Activated CD8-positive, alpha-beta T cell treated with anti-CD3 and anti-CD28 coated beads, Interleukin-2, amount 10 ng/mL, durations not matched to agents 7 days and 5 days (primary cell): Measurements from ENCODE around the gene SLF2. TPM values are rescaled to one million over a fixed set of nuclear protein-coding genes. Genes with fewer than 3 reads are reported as not detected.
A peak's percentile ranks its signal among the peaks of the same experiment; 100 is the strongest.

Experiments used
- ATAC-seq: fragments of 150-1000 bp; cut with Tn5 transposase; one replicate; pipeline ENCODE4 v1.10.0; 2021; ENCODE audit warnings: moderate library complexity
- CTCF ChIA-PET: fragments of 350-600 bp; sonication (Branson Sonifier 250); formaldehyde crosslinking; loops from one replicate; lab custom pipeline; 2021; ENCODE audit warnings: antibody characterized with exemption; lab: Charles Lee
- POLR2A ChIA-PET: fragments of 350-600 bp; sonication (Branson Sonifier 250); formaldehyde crosslinking; loops from one replicate; lab custom pipeline; 2021; ENCODE audit warnings: antibody characterized with exemption; lab: Charles Lee
- DNase-seq: peaks from one replicate; pipeline ENCODE4 v3.0.0-alpha.2; 2020
- H3K27ac Mint-ChIP-seq: one replicate; pipeline ENCODE4 v1.8.0; 2021; ENCODE audit warnings: mild to moderate bottlenecking, mixed read lengths
- H3K27me3 Mint-ChIP-seq: one replicate; pipeline ENCODE4 v1.8.0; 2021; ENCODE audit warnings: low read depth, mixed read lengths
- H3K36me3 Mint-ChIP-seq: one replicate; pipeline ENCODE4 v1.8.0; 2021; ENCODE audit warnings: low read depth, mixed read lengths
- H3K4me1 Mint-ChIP-seq: one replicate; pipeline ENCODE4 v1.8.0; 2021; ENCODE audit warnings: low read depth, mixed read lengths
- H3K4me3 Mint-ChIP-seq: one replicate; pipeline ENCODE4 v1.8.0; 2021; ENCODE audit warnings: mild to moderate bottlenecking, mixed read lengths
- H3K9me3 Mint-ChIP-seq: one replicate; pipeline ENCODE4 v1.8.0; 2022; ENCODE audit warnings: mixed read lengths; ENCODE audit not compliant: insufficient read depth
- total RNA-seq, 2 experiments: library from RNA; stranded (reverse); gene quantifications; one replicate each; pipeline ENCODE4 v1.2.3, GENCODE V29; 2021

SLF2 gene
- total RNA-seq, 2 experiments from 2014 or later, result 42.8 to 44.4 TPM

DNA sequence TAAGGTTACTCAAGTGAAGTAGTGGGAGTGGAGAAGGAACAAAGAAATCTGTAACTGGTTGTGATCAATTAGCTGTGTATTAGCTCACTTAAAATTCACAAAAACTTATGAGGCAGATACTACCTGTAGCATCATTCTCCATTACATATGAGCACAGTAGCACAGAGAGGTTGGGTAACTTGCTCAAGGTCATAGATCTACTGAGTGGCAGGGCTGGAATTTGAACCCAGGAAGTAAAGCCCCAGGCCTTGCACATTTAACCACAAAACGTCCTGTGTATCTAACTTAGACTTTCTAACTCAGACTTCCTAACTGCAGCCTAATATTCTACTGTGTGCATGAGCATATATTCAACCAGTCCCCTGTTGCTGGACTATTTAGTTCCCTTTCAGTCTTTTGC lies 5.6 kb upstream of the SLF2 start:
- Mint-ChIP-seq H3K9me3 (no peaks in the 10 kb centered on the region), H3K27ac (peak overlapping the region; percentile 58), H3K36me3 (peaks cover 2% of the 10 kb centered on the region), H3K27me3 (peaks cover 13% of the 10 kb centered on the region), H3K4me3 (no peak overlapping the region), H3K4me1 (peaks cover 36% of the 10 kb centered on the region)
- CTCF ChIA-PET, result interaction anchor here (1.0 to 1.8 kb wide), 2 partner anchors 107 to 294 kb away, joined by 3 to 4 read pairs; no protein-coding TSS in a partner anchor
- POLR2A ChIA-PET, result no interaction called here
- DNase-seq, result no peak
- ATAC-seq, result peak; percentile 52

DNA sequence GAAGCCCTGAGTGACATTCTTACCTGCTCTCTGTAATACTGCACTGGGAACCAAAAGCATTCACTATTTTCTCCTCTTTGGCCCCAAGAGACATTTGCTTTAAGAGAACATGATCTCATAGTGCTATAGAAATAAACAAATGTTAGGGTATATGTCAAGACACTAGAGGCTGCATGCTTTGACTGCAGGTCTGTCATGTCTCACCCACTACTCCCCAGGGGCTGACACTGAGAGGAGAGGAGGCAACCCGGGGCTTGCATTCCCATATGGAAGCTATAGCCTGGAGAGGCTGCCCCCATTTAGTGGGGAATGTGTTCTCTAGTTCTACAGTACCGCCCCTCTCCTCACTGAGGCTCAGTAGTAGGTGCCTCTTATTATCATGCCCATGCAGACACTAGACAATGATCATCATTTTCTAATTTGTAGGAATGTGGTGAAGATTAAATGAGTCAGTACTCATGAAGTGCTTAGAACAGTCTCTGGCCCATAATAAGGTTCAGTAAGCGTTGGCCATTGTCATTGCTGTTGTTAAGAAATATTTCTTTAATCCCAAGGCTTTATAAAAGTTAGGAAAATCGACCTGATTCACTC lies 4.9 kb upstream of the SLF2 start:
- H3K27me3 Mint-ChIP-seq, result peaks cover 13% of the 10 kb centered on the region
- DNase-seq (no peak), ATAC-seq (no peak)
- H3K27ac Mint-ChIP-seq, result peak overlapping the region; percentile 58
- H3K4me3 Mint-ChIP-seq, result no peak overlapping the region
- peaks cover 38% of the 10 kb centered on the region for H3K4me1 Mint-ChIP-seq
- peaks cover 3% of the 10 kb centered on the region for H3K36me3 Mint-ChIP-seq
- no peaks in the 10 kb centered on the region for H3K9me3 Mint-ChIP-seq
- CTCF ChIA-PET, result interaction anchor here (1.8 kb wide), 1 partner anchor 107 kb away, joined by 4 read pairs; no protein-coding TSS in a partner anchor
- POLR2A ChIA-PET, result no interaction called here

DNA sequence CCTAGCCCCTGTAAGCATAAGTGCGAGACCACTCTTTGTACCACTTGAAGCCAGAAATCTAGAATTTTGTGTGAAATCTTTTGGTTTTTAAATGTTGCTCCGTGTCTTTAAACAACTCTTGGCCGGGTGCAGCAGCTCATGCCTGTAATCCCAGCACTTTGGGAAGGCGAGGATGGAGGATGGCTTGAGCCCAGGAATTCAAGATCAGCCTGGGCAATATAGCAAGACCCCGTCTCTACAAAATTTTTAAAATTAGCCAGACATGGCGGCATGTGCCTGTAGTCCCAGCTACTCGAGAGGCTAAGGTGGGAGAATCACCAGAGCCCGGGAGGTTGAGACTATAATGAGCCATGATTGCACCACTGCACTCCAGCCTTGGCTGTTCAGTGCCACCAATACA lies 4.4 kb upstream of the SLF2 start:
- H3K9me3 Mint-ChIP-seq, result no peaks in the 10 kb centered on the region
- POLR2A ChIA-PET, result no interaction called here
- CTCF ChIA-PET, result interaction anchor here (1.8 kb wide), 1 partner anchor 106 kb away, joined by 4 read pairs; no protein-coding TSS in a partner anchor
- no peak overlapping the region for H3K27ac Mint-ChIP-seq
- no peak overlapping the region for H3K4me3 Mint-ChIP-seq
- H3K27me3 Mint-ChIP-seq, result peaks cover 9% of the 10 kb centered on the region
- DNase-seq (no peak), ATAC-seq (no peak)
- peaks cover 38% of the 10 kb centered on the region for H3K4me1 Mint-ChIP-seq
- H3K36me3 Mint-ChIP-seq, result peaks cover 6% of the 10 kb centered on the region

DNA sequence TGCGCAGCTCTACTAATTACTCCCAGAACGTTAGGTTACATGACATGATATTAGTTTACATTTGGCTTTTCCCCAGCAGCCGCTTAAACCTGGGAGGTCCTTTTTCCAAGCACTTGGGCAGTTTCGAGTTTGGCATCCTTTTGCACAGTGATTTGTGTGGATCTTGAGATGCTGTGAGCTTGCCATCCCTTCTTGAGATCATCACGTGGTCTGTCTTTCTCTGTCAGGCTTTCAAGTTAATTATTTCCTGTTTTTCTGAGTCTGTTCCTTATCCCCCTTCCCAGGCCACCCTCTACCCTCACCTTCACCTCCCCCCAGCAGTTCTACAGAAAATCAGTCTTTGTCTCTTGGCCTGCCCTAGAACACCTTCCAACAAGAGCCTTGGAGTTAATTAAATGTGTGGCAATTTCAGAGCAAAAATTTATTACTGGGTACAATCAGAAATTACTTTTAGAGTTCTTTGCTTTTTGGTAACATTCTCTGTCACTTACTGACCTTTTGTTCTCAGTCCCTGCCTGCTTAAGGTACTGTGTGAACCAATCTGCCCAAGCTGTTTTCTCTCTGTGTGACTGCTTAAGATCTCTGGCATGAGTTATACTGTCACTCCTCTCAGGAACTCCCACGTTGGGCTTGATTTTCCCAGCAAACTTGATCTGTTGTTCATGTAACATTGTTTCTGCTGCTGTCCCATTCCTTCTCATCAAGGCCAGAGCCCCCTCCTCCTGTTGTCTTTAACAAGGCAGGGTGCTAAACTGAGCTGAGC lies 3.1 kb upstream of the SLF2 start:
- no peak overlapping the region for H3K4me3 Mint-ChIP-seq

DNA sequence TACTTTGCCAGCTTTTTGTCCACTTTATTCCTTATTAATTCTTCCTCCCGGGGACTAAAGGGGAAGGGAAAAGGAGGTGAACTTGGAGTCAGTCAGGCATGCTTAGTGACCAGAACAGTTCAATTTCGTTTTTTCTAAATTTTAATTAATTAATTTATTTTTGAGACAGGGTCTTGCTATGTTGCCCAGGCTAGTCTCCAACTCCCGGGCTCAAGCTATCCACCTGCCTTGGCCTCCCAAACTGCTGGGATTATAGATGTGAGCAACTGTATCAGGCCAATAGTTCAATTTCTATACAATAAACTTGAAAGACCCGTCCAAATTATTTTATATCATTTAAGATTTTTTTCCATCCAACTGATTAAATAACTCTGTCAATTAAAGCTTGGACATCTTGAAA lies 1.3 kb upstream of the SLF2 start:
- POLR2A ChIA-PET, result no interaction called here
- Mint-ChIP-seq H3K4me1 (peaks cover 59% of the 10 kb centered on the region), H3K9me3 (no peaks in the 10 kb centered on the region), H3K27ac (no peak overlapping the region), H3K36me3 (peaks cover 27% of the 10 kb centered on the region), H3K4me3 (peak overlapping the region; percentile 99), H3K27me3 (no peaks in the 10 kb centered on the region)
- DNase-seq (no peak), ATAC-seq (no peak)
- CTCF ChIA-PET, result interaction anchor here (1.0 kb wide), 1 partner anchor 86 kb away, joined by 4 read pairs; no protein-coding TSS in a partner anchor

More for the DNA sequence above, 3.1 kb upstream of the SLF2 start:
- no peak for DNase-seq
- Mint-ChIP-seq H3K4me1 (peaks cover 48% of the 10 kb centered on the region), H3K27ac (peak overlapping the region; percentile 16), H3K36me3 (peaks cover 17% of the 10 kb centered on the region), H3K27me3 (peaks cover 2% of the 10 kb centered on the region), H3K9me3 (no peaks in the 10 kb centered on the region)
- POLR2A ChIA-PET, result interaction anchor here (0.6 kb wide), 2 partner anchors 53 to 87 kb away, joined by 3 read pairs; no protein-coding TSS in a partner anchor
- CTCF ChIA-PET, result interaction anchor here (1.1 to 1.3 kb wide), 2 partner anchors 31 to 87 kb away, joined by 3 read pairs; no protein-coding TSS in a partner anchor
- no peak for ATAC-seq

DNA sequence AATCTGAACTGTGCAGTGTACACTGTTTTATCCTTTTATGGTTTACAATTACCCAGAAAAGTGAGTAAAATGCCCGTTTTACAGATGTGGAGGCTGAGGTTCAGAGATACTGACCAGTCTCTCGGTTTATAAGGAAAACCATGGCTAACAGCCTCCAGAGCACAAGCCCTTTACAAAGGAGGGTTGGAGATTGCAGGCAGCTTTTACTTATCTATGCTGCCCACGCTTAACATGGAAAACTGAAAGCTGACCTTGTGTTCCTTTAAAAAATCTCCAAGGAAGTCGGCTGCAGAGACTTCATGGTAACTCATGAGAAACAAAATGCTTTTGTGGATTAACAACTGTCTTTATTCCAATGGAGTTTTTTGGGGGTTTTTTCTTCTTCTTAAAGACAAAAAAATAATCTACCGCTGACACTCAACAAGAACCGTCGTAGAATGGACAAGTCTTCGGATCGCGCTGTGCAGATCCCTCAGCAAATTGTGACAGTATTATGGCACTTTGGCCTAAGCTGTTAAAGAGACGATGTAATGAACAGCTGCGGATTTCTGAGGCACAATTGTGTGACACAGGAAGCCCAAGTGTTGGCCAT lies 654 bp upstream of the SLF2 start:
- H3K4me3 Mint-ChIP-seq, result peak overlapping the region; percentile 99
- no peak for DNase-seq
- H3K27ac Mint-ChIP-seq, result peak overlapping the region; percentile 62
- H3K27me3 Mint-ChIP-seq, result no peaks in the 10 kb centered on the region
- POLR2A ChIA-PET, result interaction anchor here (0.8 kb wide), 1 partner anchor 24 kb away, joined by 3 read pairs; no protein-coding TSS in a partner anchor
- peaks cover 33% of the 10 kb centered on the region for H3K36me3 Mint-ChIP-seq
- ATAC-seq, result no peak
- CTCF ChIA-PET, result interaction anchor here (1.0 to 1.3 kb wide), 3 partner anchors 23 to 86 kb away, joined by 3 to 4 read pairs (median 3); no protein-coding TSS in a partner anchor
- H3K9me3 Mint-ChIP-seq, result no peaks in the 10 kb centered on the region
- peaks cover 61% of the 10 kb centered on the region for H3K4me1 Mint-ChIP-seq

DNA sequence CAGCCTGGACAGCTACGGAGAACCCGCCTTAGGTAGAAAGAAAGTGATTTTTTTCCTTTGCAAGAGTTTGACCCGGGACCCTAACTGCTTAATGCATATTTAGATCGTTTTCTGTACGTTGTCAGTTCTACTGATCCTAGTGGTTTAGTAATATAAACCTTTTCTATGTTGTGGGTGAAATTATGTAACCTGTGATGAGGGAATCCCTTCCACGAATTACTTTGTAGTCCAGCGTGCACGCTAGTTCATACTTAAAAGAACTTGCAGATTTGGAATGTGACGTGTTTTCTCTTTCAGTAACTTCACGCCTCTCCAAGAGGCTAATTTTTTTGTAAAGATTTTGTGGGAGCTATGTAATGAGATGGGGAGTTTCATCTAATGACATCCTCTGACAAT lies 705 bp downstream of the SLF2 start:
- no peak for ATAC-seq
- peaks cover 48% of the 10 kb centered on the region for H3K4me1 Mint-ChIP-seq

DNA sequence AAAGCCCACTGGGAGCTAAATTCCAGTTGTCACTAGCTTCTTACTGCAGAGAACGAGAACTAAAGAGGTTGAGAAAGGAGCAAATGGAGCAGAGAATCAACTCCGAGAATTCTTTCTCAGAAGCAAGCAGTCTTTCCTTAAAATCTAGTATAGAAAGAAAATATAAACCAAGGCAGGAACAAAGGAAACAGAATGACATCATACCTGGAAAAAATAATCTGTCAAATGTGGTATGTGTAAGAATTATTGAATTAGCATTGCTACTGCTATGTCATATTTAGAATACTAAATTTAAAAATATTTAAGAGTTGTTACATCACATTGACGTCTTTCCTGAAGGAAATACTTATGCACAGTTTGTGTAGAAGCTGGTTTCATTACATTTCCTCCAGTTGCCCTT lies 4.3 kb downstream of the SLF2 start:
- Mint-ChIP-seq H3K27ac (no peak overlapping the region), H3K9me3 (no peaks in the 10 kb centered on the region), H3K27me3 (no peaks in the 10 kb centered on the region), H3K36me3 (peaks cover 51% of the 10 kb centered on the region), H3K4me3 (no peak overlapping the region), H3K4me1 (peaks cover 33% of the 10 kb centered on the region)
- CTCF ChIA-PET, result no interaction called here
- POLR2A ChIA-PET, result no interaction called here
- ATAC-seq, result no peak
- no peak for DNase-seq

More for the DNA sequence above, 705 bp downstream of the SLF2 start:
- ChIA-PET CTCF (interaction anchor here (0.6 to 1.8 kb wide), 4 partner anchors 21 to 118 kb away, joined by 3 to 10 read pairs (median 4); partner anchors contain the start of genes PDZD7 and SFXN3), POLR2A (interaction anchor here (1.0 to 1.5 kb wide), 2 partner anchors 8 to 10 kb away, joined by 3 to 7 read pairs; no protein-coding TSS in a partner anchor)
- no peak for DNase-seq
- H3K27me3 Mint-ChIP-seq, result no peaks in the 10 kb centered on the region
- peak overlapping the region; percentile 99 for H3K4me3 Mint-ChIP-seq
- H3K9me3 Mint-ChIP-seq, result no peaks in the 10 kb centered on the region
- peak overlapping the region; percentile 96 for H3K27ac Mint-ChIP-seq
- peaks cover 36% of the 10 kb centered on the region for H3K36me3 Mint-ChIP-seq

DNA sequence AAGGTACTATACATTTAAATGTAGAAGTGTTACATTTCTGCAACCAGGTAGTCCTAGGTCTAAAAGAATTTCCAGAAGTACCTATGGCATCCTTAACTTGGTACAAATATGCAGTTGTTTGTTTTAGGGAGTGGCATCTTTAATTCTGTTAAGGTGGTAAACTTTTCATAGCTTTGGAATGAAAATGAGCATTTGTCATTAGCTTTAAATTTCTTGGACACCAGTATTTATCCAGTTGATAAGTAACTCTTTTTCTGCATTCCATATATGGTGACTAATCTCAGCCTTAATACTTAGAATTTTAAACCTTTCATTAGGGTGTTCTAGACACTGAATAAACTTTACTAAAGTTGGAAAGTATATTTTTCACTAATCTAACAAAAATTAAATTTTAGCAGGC lies 10.8 kb downstream of the SLF2 start:
- ATAC-seq, result no peak

DNA sequence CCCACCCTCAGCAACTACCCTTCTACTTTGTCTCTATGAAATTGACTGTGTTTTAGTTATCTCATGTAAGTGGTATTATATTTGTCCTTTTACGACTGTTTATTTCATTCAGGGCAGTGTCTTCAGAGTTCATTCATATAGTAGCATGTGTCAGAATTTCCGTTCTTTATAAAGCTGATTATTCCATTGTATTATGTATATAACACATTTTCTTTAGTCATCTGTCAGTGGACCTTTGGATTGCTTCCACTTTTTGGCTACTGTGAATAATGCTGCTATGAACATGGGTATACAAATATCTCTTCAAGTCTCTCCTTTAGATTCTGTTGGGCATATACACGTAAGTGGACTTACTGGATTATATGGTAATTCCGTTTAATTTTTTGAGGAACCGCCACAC lies 14.5 kb downstream of the SLF2 start:
- no peaks in the 10 kb centered on the region for H3K9me3 Mint-ChIP-seq
- H3K4me1 Mint-ChIP-seq, result peaks cover 8% of the 10 kb centered on the region
- POLR2A ChIA-PET, result no interaction called here
- no peak overlapping the region for H3K4me3 Mint-ChIP-seq
- ATAC-seq, result no peak
- DNase-seq, result no peak
- peaks cover 50% of the 10 kb centered on the region for H3K36me3 Mint-ChIP-seq
- H3K27me3 Mint-ChIP-seq, result no peaks in the 10 kb centered on the region
- no peak overlapping the region for H3K27ac Mint-ChIP-seq
- CTCF ChIA-PET, result no interaction called here

More for the DNA sequence above, 10.8 kb downstream of the SLF2 start:
- ChIA-PET CTCF (interaction anchor here (1.2 to 1.5 kb wide), 2 partner anchors 14 to 180 kb away, joined by 3 to 5 read pairs; no protein-coding TSS in a partner anchor), POLR2A (interaction anchor here (1.1 to 1.2 kb wide), 2 partner anchors 10 to 68 kb away, joined by 3 to 7 read pairs; partner anchors contain the start of gene SLF2)
- Mint-ChIP-seq H3K27ac (no peak overlapping the region), H3K4me3 (no peak overlapping the region), H3K27me3 (no peaks in the 10 kb centered on the region), H3K36me3 (peaks cover 52% of the 10 kb centered on the region), H3K4me1 (peaks cover 8% of the 10 kb centered on the region), H3K9me3 (no peaks in the 10 kb centered on the region)
- DNase-seq, result no peak

DNA sequence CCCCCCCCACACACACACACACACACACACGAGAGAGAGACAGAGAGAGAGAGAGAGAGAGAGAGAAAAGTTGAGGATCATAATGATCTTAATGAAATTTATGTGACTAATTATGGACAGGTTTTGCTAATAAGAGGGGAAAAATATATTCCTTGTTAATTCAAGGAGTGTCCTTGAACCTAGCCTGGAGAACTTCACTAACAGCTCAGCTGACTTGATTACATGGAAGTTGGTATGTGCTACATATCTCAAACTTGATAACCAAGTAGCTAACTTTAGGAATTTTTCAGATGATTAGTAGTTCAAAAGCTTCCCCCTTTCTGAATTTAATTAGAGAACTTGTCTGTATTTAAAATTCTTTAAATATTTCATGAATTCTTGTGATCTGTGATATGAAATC lies 15.3 kb downstream of the SLF2 start:
- Mint-ChIP-seq H3K36me3 (peaks cover 55% of the 10 kb centered on the region), H3K4me1 (peaks cover 8% of the 10 kb centered on the region), H3K9me3 (no peaks in the 10 kb centered on the region), H3K27ac (no peak overlapping the region), H3K27me3 (no peaks in the 10 kb centered on the region), H3K4me3 (no peak overlapping the region)
- no peak for DNase-seq
- POLR2A ChIA-PET, result no interaction called here
- no peak for ATAC-seq
- CTCF ChIA-PET, result no interaction called here
